Neural progenitor cell (in vitro differentiated cells): ENCODE results near the gene FAM131B. TPM values are rescaled to one million over a fixed set of nuclear protein-coding genes. Genes with fewer than 3 reads are reported as not detected.

Experiments
- DNase-seq: peaks from one replicate; pipeline ENCODE4 v3.0.0-alpha.2; 2016; ENCODE audit warnings: low spot score
- H2AFZ ChIP-seq: fragments of 200-600 bp; sonication (generic); replicated peaks from 2 replicates; pipeline ENCODE4 v1.6.1; 2016; ENCODE audit warnings: antibody characterized with exemption
- H3F3A ChIP-seq: fragments of 200-600 bp; sonication (generic); 2 replicates; pipeline ENCODE4 v1.6.1; 2016; ENCODE audit warnings: antibody characterized with exemption, low read depth
- H3K27ac ChIP-seq: fragments of 200-600 bp; sonication (generic); 2 replicates; pipeline ENCODE4 v1.5.1; 2016; ENCODE audit warnings: mild to moderate bottlenecking
- H3K27me3 ChIP-seq: fragments of 200-600 bp; sonication (generic); 2 replicates; pipeline ENCODE4 v1.6.1; 2016; ENCODE audit warnings: mild to moderate bottlenecking, moderate library complexity
- H3K36me3 ChIP-seq: fragments of 200-600 bp; sonication (generic); 2 replicates; pipeline ENCODE4 v1.5.1; 2016
- H3K4me1 ChIP-seq: fragments of 200-600 bp; sonication (generic); 2 replicates; pipeline ENCODE4 v1.6.1; 2016; ENCODE audit warnings: mixed run types
- H3K4me2 ChIP-seq: fragments of 200-600 bp; sonication (generic); 2 replicates; pipeline ENCODE4 v1.6.1; 2016
- H3K4me3 ChIP-seq: fragments of 200-600 bp; sonication (generic); 2 replicates; pipeline ENCODE4 v1.5.1; 2016
- H3K79me2 ChIP-seq: fragments of 200-600 bp; sonication (generic); 2 replicates; pipeline ENCODE4 v1.6.1; 2016; ENCODE audit warnings: low read depth
- H3K9ac ChIP-seq: fragments of 200-600 bp; sonication (generic); 2 replicates; pipeline ENCODE4 v1.6.1; 2016
- H3K9me3 ChIP-seq: fragments of 200-600 bp; sonication (generic); 2 replicates; pipeline ENCODE4 v1.5.1; 2016; ENCODE audit warnings: low read depth
- H4K20me1 ChIP-seq: fragments of 200-600 bp; sonication (generic); 2 replicates; pipeline ENCODE4 v1.6.1; 2016; ENCODE audit warnings: low read depth
- H3K27ac Mint-ChIP-seq: 3 replicates; pipeline ENCODE4 v1.8.0; 2021; ENCODE audit warnings: mixed read lengths
- H3K27me3 Mint-ChIP-seq: 2 replicates; pipeline ENCODE4 v1.8.0; 2022; ENCODE audit warnings: low read depth, mild to moderate bottlenecking, inconsistent platforms, moderate library complexity, mixed read lengths; ENCODE audit not compliant: insufficient read depth
- H3K36me3 Mint-ChIP-seq: 3 replicates; pipeline ENCODE4 v1.8.0; 2021; ENCODE audit warnings: mixed read lengths
- H3K4me1 Mint-ChIP-seq: 3 replicates; pipeline ENCODE4 v1.8.0; 2021; ENCODE audit warnings: mixed read lengths
- H3K4me3 Mint-ChIP-seq: 3 replicates; pipeline ENCODE4 v1.8.0; 2021; ENCODE audit warnings: mild to moderate bottlenecking, moderate library complexity, mixed read lengths
- H3K9me3 Mint-ChIP-seq: 3 replicates; pipeline ENCODE4 v1.8.0; 2020; ENCODE audit warnings: mixed read lengths
- EZH2 ChIP-seq: fragments of 200-600 bp; sonication (generic); IDR thresholded peaks from 2 replicates; pipeline ENCODE4 v1.6.1; 2017; ENCODE audit warnings: antibody characterized with exemption, mild to moderate bottlenecking, moderate library complexity
- EZH2phosphoT487 ChIP-seq: fragments of 200-600 bp; sonication (generic); IDR thresholded peaks from 2 replicates; pipeline ENCODE4 v1.6.1; 2017; ENCODE audit warnings: antibody characterized with exemption
- total RNA-seq: library from RNA; depleted of rRNA; stranded (reverse); fragments of >200 nt; gene quantifications from 2 replicates; pipeline ENCODE4 v1.2.3, GENCODE V29; 2015; ENCODE audit warnings: low replicate concordance
- TF ChIP-seq, protein P1 (sequence below): fragments of 200-600 bp; sonication (generic); IDR thresholded peaks from 2 replicates; pipeline ENCODE4 v1.5.1; 2017; ENCODE audit warnings: antibody characterized with exemption, mild to moderate bottlenecking

Gene FAM131B
- total RNA-seq, 1 donor from 2014 or later: 20.1 TPM

DNA sequence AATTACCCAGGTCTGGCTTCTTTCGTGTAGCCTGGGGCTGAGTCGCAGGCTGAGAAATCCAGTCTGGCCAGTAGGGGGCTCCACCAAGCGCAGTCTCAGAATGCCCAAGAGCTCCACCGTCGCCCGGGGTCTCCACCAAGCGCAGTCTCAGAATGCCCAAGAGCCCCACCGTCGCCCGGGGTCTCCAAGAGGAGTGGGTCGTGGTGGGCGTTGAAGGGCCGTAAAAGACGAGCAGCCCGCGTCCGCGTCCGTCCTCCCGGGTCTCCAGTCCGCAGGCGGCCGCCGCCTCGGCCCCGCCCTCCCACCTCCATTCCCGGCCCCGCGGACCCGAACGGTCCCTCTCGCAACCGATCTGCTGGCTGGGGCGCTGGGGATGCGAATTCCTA lies 17.7 kb upstream of the FAM131B start:
- TF ChIP-seq EZH2phosphoT487 (no peak), EZH2 (no peak)
- TF ChIP-seq, protein P1, sequence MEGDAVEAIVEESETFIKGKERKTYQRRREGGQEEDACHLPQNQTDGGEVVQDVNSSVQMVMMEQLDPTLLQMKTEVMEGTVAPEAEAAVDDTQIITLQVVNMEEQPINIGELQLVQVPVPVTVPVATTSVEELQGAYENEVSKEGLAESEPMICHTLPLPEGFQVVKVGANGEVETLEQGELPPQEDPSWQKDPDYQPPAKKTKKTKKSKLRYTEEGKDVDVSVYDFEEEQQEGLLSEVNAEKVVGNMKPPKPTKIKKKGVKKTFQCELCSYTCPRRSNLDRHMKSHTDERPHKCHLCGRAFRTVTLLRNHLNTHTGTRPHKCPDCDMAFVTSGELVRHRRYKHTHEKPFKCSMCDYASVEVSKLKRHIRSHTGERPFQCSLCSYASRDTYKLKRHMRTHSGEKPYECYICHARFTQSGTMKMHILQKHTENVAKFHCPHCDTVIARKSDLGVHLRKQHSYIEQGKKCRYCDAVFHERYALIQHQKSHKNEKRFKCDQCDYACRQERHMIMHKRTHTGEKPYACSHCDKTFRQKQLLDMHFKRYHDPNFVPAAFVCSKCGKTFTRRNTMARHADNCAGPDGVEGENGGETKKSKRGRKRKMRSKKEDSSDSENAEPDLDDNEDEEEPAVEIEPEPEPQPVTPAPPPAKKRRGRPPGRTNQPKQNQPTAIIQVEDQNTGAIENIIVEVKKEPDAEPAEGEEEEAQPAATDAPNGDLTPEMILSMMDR: peak; percentile 90
- Histone ChIP-seq H3K4me3 (peak overlapping the region; percentile 88), H3K27me3 (no peaks in the 10 kb centered on the region), H3K9ac (peak overlapping the region; percentile 78), H3F3A (peaks cover 14% of the 10 kb centered on the region), H3K79me2 (peaks cover 40% of the 10 kb centered on the region), H3K4me1 (peaks cover 20% of the 10 kb centered on the region), H3K36me3 (no peaks in the 10 kb centered on the region), H3K27ac (peak overlapping the region; percentile 87), H3K4me2 (peak overlapping the region; percentile 95), H3K9me3 (no peaks in the 10 kb centered on the region), H2AFZ (peak overlapping the region; percentile 48), H4K20me1 (peaks cover 33% of the 10 kb centered on the region)
- no peaks in the 10 kb centered on the region for H3K36me3 Mint-ChIP-seq
- H3K4me3 Mint-ChIP-seq: peak overlapping the region; percentile 86
- H3K27me3 Mint-ChIP-seq: peaks cover 9% of the 10 kb centered on the region
- peak overlapping the region; percentile 36 for H3K27ac Mint-ChIP-seq
- peak; percentile 92 for DNase-seq
- H3K9me3 Mint-ChIP-seq: peaks cover 2% of the 10 kb centered on the region
- peaks cover 23% of the 10 kb centered on the region for H3K4me1 Mint-ChIP-seq

DNA sequence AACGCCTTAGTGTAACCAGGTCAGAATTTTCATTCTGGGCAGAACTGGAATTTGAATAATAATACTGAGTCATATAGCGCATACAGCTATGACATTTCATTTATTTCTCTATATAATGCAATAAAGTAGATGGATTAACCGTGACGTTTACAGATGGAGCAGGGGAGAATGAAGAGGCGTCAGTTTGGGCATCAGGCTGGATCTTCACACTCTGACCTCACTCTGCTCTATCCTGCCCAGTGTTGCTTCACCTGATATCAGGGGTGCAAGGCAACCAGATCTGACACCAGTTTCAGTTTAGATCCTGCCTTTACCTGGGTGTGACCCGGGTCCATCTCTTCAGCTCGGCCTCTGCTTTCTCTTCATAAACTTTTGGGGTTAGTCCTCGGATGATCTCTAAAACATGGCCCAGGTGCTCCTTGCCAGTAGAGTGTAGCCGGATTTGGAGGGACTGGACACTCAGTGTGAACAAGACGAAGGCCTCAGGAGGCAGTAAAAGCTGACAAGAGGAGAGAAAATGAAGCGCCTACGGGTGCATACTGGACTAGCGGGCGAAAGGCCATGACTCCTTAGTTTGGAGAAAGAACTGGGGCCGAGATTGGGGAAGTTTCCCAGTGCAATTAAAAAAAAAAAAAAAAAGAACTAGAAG lies 17.2 kb upstream of the FAM131B start:
- peak overlapping the region; percentile 88 for H3K4me3 ChIP-seq
- no peak overlapping the region for H3K9ac ChIP-seq
- H3K36me3 Mint-ChIP-seq: no peaks in the 10 kb centered on the region
- peaks cover 23% of the 10 kb centered on the region for H3K4me1 Mint-ChIP-seq
- TF ChIP-seq EZH2 (no peak), EZH2phosphoT487 (no peak)
- TF ChIP-seq, protein P1: no peak
- no peak overlapping the region for H2AFZ ChIP-seq
- peaks cover 11% of the 10 kb centered on the region for H3K27me3 Mint-ChIP-seq
- peaks cover 35% of the 10 kb centered on the region for H3K79me2 ChIP-seq
- peak overlapping the region; percentile 36 for H3K27ac Mint-ChIP-seq
- H3F3A ChIP-seq: peaks cover 14% of the 10 kb centered on the region
- no peak overlapping the region for H3K27ac ChIP-seq
- no peaks in the 10 kb centered on the region for H3K36me3 ChIP-seq
- H4K20me1 ChIP-seq: peaks cover 29% of the 10 kb centered on the region
- no peaks in the 10 kb centered on the region for H3K27me3 ChIP-seq
- H3K9me3 ChIP-seq: no peaks in the 10 kb centered on the region
- H3K4me3 Mint-ChIP-seq: peak overlapping the region; percentile 86
- H3K9me3 Mint-ChIP-seq: peaks cover 2% of the 10 kb centered on the region
- H3K4me2 ChIP-seq: peak overlapping the region; percentile 95
- H3K4me1 ChIP-seq: peaks cover 20% of the 10 kb centered on the region
- DNase-seq: no peak

DNA sequence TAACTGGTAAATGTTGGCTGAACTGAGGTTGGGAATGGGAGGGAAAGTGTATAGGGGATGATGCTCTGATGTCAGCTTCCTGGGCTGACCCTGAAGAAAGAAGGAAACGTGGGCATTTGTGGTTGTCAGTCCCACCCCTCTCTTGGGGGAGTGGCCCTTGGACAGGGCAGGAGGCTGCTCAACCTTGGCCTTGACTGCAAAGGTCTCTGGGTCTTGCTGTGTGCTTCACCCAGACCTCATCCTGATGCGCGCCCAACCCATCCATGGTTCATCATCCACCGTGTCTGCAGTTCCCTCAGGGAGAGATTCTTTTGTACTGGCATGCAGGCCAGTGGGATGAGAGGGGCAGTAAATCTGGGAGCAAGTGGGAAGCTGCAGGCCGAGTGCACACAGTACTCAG lies 13.9 kb upstream of the FAM131B start:
- DNase-seq: no peak
- H3K4me2 ChIP-seq: no peak overlapping the region
- H2AFZ ChIP-seq: no peak overlapping the region
- H3K9ac ChIP-seq: no peak overlapping the region
- no peaks in the 10 kb centered on the region for H4K20me1 ChIP-seq
- Mint-ChIP-seq H3K36me3 (no peaks in the 10 kb centered on the region), H3K27me3 (peaks cover 14% of the 10 kb centered on the region), H3K4me1 (peaks cover 27% of the 10 kb centered on the region), H3K27ac (peak overlapping the region; percentile 68), H3K9me3 (peaks cover 2% of the 10 kb centered on the region), H3K4me3 (no peak overlapping the region)
- peaks cover 1% of the 10 kb centered on the region for H3K79me2 ChIP-seq
- H3K4me1 ChIP-seq: peaks cover 15% of the 10 kb centered on the region
- no peaks in the 10 kb centered on the region for H3K36me3 ChIP-seq
- peaks cover 14% of the 10 kb centered on the region for H3F3A ChIP-seq
- H3K4me3 ChIP-seq: no peak overlapping the region
- no peaks in the 10 kb centered on the region for H3K9me3 ChIP-seq
- TF ChIP-seq, protein P1: no peak
- TF ChIP-seq EZH2 (no peak), EZH2phosphoT487 (no peak)
- H3K27ac ChIP-seq: no peak overlapping the region
- H3K27me3 ChIP-seq: no peaks in the 10 kb centered on the region
